Bronchial epithelial cell (primary cell): ENCODE results near the gene GRK3. TPM values are rescaled to one million over a fixed set of nuclear protein-coding genes. Genes with fewer than 3 reads are reported as not detected.

Source experiments
- DNase-seq: peaks from one replicate; pipeline ENCODE4 v3.0.0-alpha.2; 2010; ENCODE audit warnings: low read depth
- FAIRE-seq: peaks from 2 replicates; lab custom pipeline; 2011; peaks lifted over from hg19 to GRCh38; lab: Jason Lieb, UNC
- H3K27me3 ChIP-seq: 2 replicates; pipeline ENCODE4 v1.5.1; 2011; ENCODE audit warnings: low read length; ENCODE audit not compliant: control insufficient read depth, insufficient read depth
- H3K36me3 ChIP-seq: 2 replicates; pipeline ENCODE4 v1.5.1; 2011; ENCODE audit warnings: low read length; ENCODE audit not compliant: control insufficient read depth, insufficient read depth
- H3K4me3 ChIP-seq: 2 replicates; pipeline ENCODE4 v1.5.1; 2011; ENCODE audit warnings: mild to moderate bottlenecking, low read depth, low read length, control low read depth
- CTCF ChIP-seq: IDR thresholded peaks from 2 replicates; pipeline ENCODE4 v1.5.1; 2011; ENCODE audit warnings: mild to moderate bottlenecking, moderate library complexity, low read length, control low read depth, inconsistent platforms; ENCODE audit not compliant: insufficient read depth, severe bottlenecking
- total RNA-seq: library from RNA; depleted of rRNA; stranded (reverse); fragments of >200 nt; gene quantifications from 2 replicates; pipeline ENCODE4 v1.2.1, GENCODE V29; 2014

GRK3 gene
- total RNA-seq, 1 donor from 2014 or later: 4.2 TPM

- H3K4me3 ChIP-seq: no peak overlapping the region
- no peak for TF ChIP-seq CTCF
- H3K36me3 ChIP-seq: no peaks in the 10 kb centered on the region
- FAIRE-seq: no peak
- no peaks in the 10 kb centered on the region for H3K27me3 ChIP-seq
- DNase-seq: no peak
Measured at GRCh38 chr22:25726241-25726640, 161.8 kb downstream of the GRK3 start.

- Histone ChIP-seq H3K36me3 (no peaks in the 10 kb centered on the region), H3K27me3 (no peaks in the 10 kb centered on the region), H3K4me3 (no peak overlapping the region)
- DNase-seq (no peak), FAIRE-seq (no peak)
- no peak for TF ChIP-seq CTCF
Measured at GRCh38 chr22:25728071-25728470, 163.6 kb downstream of the GRK3 start.

- DNase-seq: no peak
- H3K4me3 ChIP-seq: no peak overlapping the region
- no peak for FAIRE-seq
- no peaks in the 10 kb centered on the region for H3K27me3 ChIP-seq
- no peaks in the 10 kb centered on the region for H3K36me3 ChIP-seq
- TF ChIP-seq CTCF: no peak
Measured at GRCh38 chr22:25729016-25729995, 164.8 kb downstream of the GRK3 start.

GRCh38 chr22:25735650-25736049 lies 171.2 kb downstream of the GRK3 start:
- no peaks in the 10 kb centered on the region for H3K36me3 ChIP-seq
- H3K4me3 ChIP-seq: no peak overlapping the region
- no peak for TF ChIP-seq CTCF
- FAIRE-seq (no peak), DNase-seq (no peak)
- H3K27me3 ChIP-seq: peaks cover 1% of the 10 kb centered on the region

GRCh38 chr22:25736378-25737011 lies 172.0 kb downstream of the GRK3 start:
- Histone ChIP-seq H3K4me3 (no peak overlapping the region), H3K27me3 (peaks cover 1% of the 10 kb centered on the region), H3K36me3 (no peaks in the 10 kb centered on the region)
- TF ChIP-seq CTCF: no peak
- no peak for DNase-seq
- FAIRE-seq: no peak
